LHCN-M2 (cell line): ENCODE measurements around the gene CRYBG1. TPM values are rescaled to one million over a fixed set of nuclear protein-coding genes. Genes with fewer than 3 reads are reported as not detected.
A peak's percentile ranks its signal among the peaks of the same experiment; 100 is the strongest.

Source experiments
- DNase-seq: peaks from one replicate; pipeline ENCODE4 v3.0.0-alpha.2; 2012; ENCODE audit warnings: low read depth
- total RNA-seq: library from RNA; depleted of rRNA; stranded (reverse); fragments of >200 nt; gene quantifications from 2 replicates; pipeline ENCODE4 v1.2.3, GENCODE V29; 2014

The CRYBG1 gene
- total RNA-seq, 1 experiment from 2014 or later = 48.6 TPM

- no peak for DNase-seq
Measured at GRCh38 chr6:106460481-106460880, 100.0 kb downstream of the CRYBG1 start.

DNA sequence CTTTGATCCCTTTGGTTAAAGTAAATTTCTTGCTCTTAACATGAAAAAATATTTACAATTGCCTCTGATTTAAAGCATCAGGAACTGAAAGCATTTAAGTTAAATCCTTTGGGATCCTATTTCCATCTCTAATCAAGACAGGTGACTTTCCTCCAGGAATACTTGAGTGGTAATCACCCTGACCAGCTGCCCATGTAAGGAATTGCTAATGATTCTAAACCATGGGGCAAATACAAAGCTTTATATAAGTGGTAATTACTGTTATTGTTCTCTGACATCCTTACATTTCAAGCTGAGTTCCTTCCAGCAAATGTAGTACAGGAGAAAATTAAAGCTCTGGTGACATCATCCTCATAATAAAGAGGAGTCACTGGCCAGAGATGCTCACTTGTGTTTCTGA, 100.6 kb downstream of the CRYBG1 start:
- DNase-seq = no peak

DNA sequence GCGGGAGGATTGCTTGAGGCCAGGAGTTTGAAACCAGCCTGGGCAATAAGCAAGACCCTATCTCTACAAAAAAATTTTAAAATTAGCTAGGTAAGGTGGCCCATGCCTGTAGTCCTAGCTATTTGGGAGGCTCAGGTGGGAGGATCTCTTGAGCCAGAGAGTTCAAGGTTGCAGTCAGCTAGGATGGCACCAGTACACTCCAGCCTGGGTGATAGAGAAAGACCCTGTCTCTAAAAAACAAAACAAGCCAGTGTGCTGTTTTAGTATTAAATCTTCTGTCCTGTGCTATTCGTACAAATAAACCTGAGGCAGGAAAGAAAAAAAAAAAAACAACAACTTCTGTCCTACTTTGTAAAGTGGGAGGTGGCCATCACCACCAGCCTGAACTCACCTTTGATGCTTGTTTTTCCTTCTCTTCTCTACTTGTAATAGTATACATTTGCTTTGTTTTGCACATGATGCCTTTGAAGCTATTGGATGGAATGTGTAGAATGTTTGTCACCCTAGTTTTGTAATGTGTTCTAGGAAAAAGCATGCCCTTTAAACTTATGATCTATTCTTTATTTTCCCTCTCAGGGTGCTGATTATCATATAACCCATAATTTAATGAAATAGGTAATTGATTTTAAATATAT, 102.5 kb downstream of the CRYBG1 start:
- DNase-seq = no peak

GRCh38 chr6:106466211-106466610, 105.7 kb downstream of the CRYBG1 start:
- no peak for DNase-seq

DNA sequence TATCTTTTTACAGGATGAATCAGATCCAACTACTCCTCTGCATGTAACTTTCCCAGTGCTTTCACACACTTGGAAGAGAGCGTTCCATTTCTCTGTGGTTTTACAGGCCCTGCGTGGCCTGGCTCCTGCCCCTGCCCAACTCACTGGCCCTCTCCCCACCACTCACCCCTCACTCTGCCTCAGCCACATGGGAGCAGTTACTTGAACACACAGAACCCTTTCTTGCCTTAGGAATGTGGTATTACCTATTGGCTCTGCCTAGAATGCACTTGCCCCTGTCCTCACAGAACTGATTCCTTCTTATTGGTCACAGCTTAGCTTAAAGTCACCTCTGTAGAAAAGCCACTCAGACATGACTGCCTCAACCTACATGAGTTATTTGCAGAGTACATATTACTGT, 108.4 kb downstream of the CRYBG1 start:
- no peak for DNase-seq

DNA sequence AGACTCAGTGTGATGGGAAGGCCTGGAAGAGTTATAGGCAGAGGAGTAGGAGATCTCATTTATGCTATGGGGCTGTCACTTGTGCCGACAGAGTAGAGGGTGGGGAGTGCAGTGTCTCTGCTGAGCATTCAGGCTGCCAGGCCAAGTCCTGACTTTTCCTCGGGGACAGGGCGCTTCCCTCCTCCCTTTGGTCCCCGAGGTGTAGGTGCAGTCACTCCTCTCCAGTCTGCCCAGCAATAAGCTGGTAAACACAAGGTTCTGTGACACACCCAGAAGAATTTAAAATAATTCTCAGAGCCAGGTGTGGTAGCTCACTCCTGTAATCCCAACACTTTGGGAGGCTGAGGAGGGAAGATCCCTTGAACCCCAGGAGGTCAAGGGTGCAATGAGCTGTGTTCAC, 109.4 kb downstream of the CRYBG1 start:
- DNase-seq = no peak

- no peak for DNase-seq
Measured at GRCh38 chr6:106470316-106470715, 109.8 kb downstream of the CRYBG1 start.

- no peak for DNase-seq
Measured at GRCh38 chr6:106470811-106471210, 110.3 kb downstream of the CRYBG1 start.

GRCh38 chr6:106473812-106474211, 113.3 kb downstream of the CRYBG1 start:
- DNase-seq = peak; percentile 66

- no peak for DNase-seq
Measured at GRCh38 chr6:106474466-106474865, 113.9 kb downstream of the CRYBG1 start.

DNA sequence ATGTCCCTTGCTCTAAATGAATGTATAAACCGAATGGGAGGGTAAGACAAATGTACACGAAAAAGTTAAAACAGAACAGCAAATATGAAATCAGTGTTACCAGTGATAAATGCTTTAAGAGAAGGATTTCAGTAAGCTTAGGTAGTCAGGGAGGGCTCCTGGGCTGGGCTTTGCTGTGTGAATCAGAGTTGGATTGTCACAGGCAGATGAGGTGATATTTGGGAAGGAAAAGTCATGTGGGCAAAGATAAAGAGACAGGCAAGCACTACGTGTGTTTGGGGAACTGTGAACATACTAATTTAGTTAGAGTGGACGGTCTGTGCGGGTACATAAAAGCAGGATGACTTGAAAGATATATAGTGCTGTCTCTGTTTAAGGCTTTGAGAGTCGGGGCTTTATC, 114.8 kb downstream of the CRYBG1 start:
- no peak for DNase-seq

DNA sequence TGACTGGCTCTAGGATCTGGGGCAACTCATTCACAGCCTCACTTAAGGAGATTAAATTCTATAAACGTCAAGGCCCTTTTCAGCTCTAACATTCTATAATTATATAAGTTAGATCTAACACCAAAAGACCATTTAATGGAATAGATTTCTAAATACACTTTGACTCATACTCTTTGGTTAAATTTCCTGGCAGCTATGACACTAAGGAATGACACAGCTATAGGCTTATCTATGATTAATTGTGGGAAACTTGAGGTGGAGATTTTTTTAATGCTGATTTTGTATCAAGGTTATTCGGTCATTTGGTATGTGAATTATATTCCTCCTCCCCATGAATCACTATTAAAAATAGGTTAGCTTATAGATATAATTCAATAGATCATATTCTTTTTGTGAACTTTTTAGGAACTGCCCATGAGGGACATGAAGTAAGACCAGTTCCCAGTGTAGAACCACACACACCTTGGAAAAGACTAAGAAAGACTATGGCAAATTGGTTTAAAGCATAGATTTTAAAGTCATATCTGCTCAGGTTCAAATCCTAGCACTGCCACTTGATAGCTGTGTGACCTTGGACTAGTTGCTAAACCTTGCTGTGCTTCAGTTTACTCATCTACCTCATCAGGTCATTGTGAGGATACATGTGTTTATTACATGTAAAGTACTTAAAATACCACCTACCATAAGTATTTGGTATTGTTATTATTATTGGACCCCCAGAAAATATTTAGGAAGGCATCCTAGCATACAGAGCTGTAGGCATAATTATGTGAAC, 116.0 kb downstream of the CRYBG1 start:
- DNase-seq = peak; percentile 61

DNA sequence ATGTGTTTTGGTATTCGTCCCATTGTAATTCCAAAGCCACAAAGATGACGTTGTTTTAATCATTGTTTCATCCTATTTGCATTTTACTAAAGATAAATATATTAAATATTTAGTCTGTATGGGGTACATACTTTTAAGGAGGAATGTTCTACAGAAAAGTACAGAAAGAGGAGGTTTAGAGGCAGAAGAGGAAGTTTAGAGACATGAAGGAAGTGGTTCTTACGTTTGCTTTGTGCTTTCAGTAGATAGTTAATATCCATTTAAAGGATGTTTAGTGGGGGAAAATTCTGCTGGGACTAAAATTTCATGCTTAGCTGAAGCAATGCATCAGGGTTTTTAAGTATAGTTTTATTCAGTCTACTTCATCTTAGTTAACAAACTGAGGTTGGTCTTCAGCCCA, 116.6 kb downstream of the CRYBG1 start:
- no peak for DNase-seq

- peak; percentile 21 for DNase-seq
Measured at GRCh38 chr6:106477790-106478189, 117.3 kb downstream of the CRYBG1 start.

GRCh38 chr6:106486236-106486635, 125.7 kb downstream of the CRYBG1 start:
- peak; percentile 65 for DNase-seq

- peak; percentile 77 for DNase-seq
Measured at GRCh38 chr6:106488494-106489370, 128.2 kb downstream of the CRYBG1 start.

DNA sequence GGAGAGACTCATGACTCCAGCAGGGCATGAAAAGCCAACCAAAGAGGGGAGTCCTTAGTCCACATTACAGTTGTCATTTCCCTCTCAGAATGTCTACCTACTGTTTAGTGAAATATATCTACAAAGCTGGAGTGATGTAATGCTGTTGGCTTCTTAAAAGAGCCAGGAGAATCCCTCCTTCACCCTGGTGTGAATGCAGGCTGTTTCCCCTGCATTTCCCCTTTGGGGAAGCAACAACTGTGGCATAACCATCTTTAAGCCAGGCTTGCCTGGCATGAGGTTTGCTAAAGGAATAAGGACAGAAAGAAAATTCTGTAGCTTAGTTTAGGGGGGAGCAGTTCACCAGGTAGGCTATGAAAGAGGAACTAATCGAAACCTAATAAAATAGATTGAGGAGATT, 129.5 kb downstream of the CRYBG1 start:
- no peak for DNase-seq

DNA sequence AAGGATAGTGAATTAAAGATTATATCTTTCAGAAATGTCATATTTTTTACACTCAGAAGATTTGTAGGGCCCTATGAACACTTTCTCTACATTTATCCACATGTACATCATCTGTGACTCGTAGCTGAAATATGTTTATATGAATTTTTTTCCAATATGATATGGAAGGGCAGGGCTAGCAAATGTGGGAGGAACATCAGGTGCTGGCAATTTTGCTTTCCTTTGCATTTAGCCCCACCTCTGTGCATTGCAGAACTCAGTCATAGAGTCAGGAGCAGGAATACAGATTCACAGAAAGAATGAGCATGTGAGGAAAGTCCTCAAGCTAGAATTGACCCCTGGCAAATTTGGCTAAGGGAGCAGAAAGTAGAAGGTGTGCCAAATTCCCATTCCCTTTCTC, 129.9 kb downstream of the CRYBG1 start:
- no peak for DNase-seq

- DNase-seq = no peak
Measured at GRCh38 chr6:106490974-106491373, 130.5 kb downstream of the CRYBG1 start.

DNA sequence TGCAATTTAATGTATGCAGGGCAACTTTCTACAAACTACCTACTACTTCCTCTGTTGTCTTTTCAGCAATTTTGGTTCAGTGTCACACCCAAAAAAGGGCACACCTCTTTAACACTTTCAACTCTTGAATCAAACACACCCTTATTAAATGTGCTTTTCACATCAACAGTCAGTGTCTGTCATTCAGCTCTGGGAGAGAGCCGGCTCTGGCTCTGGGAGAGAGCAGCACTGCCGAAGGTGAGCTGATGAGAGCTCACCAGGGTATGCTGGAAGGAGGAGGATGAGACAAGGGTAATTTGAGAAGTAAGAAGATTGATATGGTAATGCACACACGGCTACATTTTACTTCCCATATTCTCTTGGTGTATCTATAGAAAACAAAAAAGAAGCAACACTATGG, 134.5 kb downstream of the CRYBG1 start:
- DNase-seq = no peak

DNA sequence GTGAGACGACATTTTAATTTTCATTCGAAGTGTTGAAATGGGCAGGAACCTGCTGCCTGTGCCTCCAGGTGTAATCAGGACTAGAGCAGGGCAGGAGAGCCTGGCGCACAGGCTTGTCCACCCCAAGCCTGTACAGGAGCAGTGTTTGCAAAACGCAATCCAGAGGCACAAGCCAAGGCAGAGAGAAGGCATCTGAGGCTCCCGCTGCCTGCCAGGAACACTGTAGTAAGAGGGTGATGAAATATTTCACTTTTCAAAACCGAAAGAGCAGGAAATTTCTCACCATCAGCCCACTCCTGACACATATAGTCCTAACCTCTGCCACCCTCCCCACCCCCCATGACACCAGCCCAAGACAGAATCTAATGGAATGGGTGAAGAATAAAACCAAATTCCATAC, 136.3 kb downstream of the CRYBG1 start:
- DNase-seq = no peak

GRCh38 chr6:106501960-106502371, 141.4 kb downstream of the CRYBG1 start:
- no peak for DNase-seq
